Gastrocnemius medialis (tissue), 4 donors: Measurements from ENCODE around the gene ZNF735. TPM values are rescaled to one million over a fixed set of nuclear protein-coding genes. Genes with fewer than 3 reads are reported as not detected.

Experiments used
- ATAC-seq, 2 donors: fragments of 150-250 bp; one replicate each; pipeline ENCODE4 v1.9.1; 2016
- DNase-seq, 2 donors: peaks; one replicate each; pipeline ENCODE4 v3.0.0-alpha.2; 2019
- H3K27ac ChIP-seq, 4 donors: fragments of 200-600 bp; sonication (generic); 1 replicate in 1 of 4; 2 replicates in 3 of 4; pipeline ENCODE4 v1.5.1; 2016 to 2018; ENCODE audit warnings: mild to moderate bottlenecking in 2 of 4, moderate library complexity in 1 of 4
- H3K27me3 ChIP-seq, 3 donors: fragments of 200-600 bp; sonication (generic) in 2 of 3; 1 replicate in 1 of 3; 2 replicates in 2 of 3; pipeline versions ENCODE4 v1.5.1 to v1.6.0; 2016 to 2019; ENCODE audit warnings: mild to moderate bottlenecking in 1 of 3, moderate library complexity in 1 of 3
- H3K36me3 ChIP-seq, 2 donors: fragments of 200-600 bp; sonication (generic) in 1 of 2; one replicate each; pipeline ENCODE4 v1.5.1; 2017 to 2018
- H3K4me1 ChIP-seq, 2 donors: fragments of 200-600 bp; sonication (generic) in 1 of 2; one replicate each; pipeline ENCODE4 v1.5.1; 2016 to 2017; ENCODE audit warnings: mild to moderate bottlenecking in 2 of 2
- H3K4me3 ChIP-seq, 4 donors: fragments of 200-600 bp; sonication (generic) in 3 of 4; 1 replicate in 1 of 4; 2 replicates in 3 of 4; pipeline ENCODE4 v1.5.1; 2016 to 2019; ENCODE audit warnings: mild to moderate bottlenecking in 2 of 4
- H3K9me3 ChIP-seq, 3 donors: fragments of 200-600 bp; sonication (generic) in 2 of 3; 1 replicate in 1 of 3; 2 replicates in 2 of 3; pipeline ENCODE4 v1.5.1; 2016 to 2019
- POLR2A ChIP-seq, 2 donors: fragments of 450-650 bp; IDR thresholded peaks; one replicate each; pipeline ENCODE4 v1.6.1; 2017; ENCODE audit warnings: antibody characterized with exemption in 2 of 2, mild to moderate bottlenecking in 2 of 2, moderate library complexity in 2 of 2
- in situ Hi-C, 4 donors: fragments of 200-750 bp; cut with MboI; loops; one replicate each; pipeline versions ENCODE4 v1.15.0 to v1.8.0; 2017; ENCODE audit warnings: low sequenced_read_pairs in 4 of 4
- intact Hi-C: fragments of 100-400 bp; cut with DNase I; formaldehyde crosslinking; loops from one replicate; pipeline ENCODE4 v1.15.1; 2023; ENCODE audit warnings: low total_unique reads
- total RNA-seq, 4 donors: library from RNA; depleted of rRNA; stranded (reverse); fragments of >200 nt; gene quantifications; one replicate each; pipeline versions ENCODE4 v1.1.0 to v1.2.3, GENCODE V29; 2016
- TF ChIP-seq, protein P1 (sequence below), 5 experiments: fragments of 450-650 bp in 3 of 5; fragments of 200-600 bp in 2 of 5; sonication (generic) in 2 of 5; IDR thresholded peaks in 4 of 5; conservative IDR thresholded peaks in 1 of 5; 1 replicate in 4 of 5; 2 replicates in 1 of 5; pipeline ENCODE4 v1.5.1; 2016 to 2019; ENCODE audit warnings: antibody characterized with exemption in 5 of 5, mild to moderate bottlenecking in 3 of 5, moderate library complexity in 3 of 5

Gene ZNF735
- total RNA-seq, 4 donors from 2014 or later: not detected

- H3K4me3 ChIP-seq: no peak overlapping the region
Observed at GRCh38 chr7:64181586-64181985, 25.4 kb upstream of the ZNF735 start.

GRCh38 chr7:64182036-64182790 is 24.8 kb upstream of the ZNF735 start:
- no peak for TF ChIP-seq POLR2A (IDR thresholded peaks at IDR 0.05)
- TF ChIP-seq, protein P1, sequence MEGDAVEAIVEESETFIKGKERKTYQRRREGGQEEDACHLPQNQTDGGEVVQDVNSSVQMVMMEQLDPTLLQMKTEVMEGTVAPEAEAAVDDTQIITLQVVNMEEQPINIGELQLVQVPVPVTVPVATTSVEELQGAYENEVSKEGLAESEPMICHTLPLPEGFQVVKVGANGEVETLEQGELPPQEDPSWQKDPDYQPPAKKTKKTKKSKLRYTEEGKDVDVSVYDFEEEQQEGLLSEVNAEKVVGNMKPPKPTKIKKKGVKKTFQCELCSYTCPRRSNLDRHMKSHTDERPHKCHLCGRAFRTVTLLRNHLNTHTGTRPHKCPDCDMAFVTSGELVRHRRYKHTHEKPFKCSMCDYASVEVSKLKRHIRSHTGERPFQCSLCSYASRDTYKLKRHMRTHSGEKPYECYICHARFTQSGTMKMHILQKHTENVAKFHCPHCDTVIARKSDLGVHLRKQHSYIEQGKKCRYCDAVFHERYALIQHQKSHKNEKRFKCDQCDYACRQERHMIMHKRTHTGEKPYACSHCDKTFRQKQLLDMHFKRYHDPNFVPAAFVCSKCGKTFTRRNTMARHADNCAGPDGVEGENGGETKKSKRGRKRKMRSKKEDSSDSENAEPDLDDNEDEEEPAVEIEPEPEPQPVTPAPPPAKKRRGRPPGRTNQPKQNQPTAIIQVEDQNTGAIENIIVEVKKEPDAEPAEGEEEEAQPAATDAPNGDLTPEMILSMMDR (IDR thresholded peaks at IDR 0.05 in 4 of 5, conservative IDR thresholded peaks at IDR 0.05 in 1 of 5): no peak
- Histone ChIP-seq H3K4me1 (no peaks in the 10 kb centered on the region), H3K4me3 (no peak overlapping the region), H3K36me3 (no peaks in the 10 kb centered on the region), H3K27me3 (peaks cover 0 to 11% (median 5%) of the 10 kb centered on the region in 3 donors), H3K27ac (no peak overlapping the region), H3K9me3 (no peaks in the 10 kb centered on the region)
- intact Hi-C loops: loop anchor here (5.0 kb wide), 1 partner anchor 435 kb away; no protein-coding TSS in a partner anchor
- ATAC-seq (no peak), DNase-seq (no peak)
- in situ Hi-C loops: loop anchor here in 3 of 4 donors (10.0 to 25.0 kb wide), 2 partner anchors 430 to 443 kb away; no protein-coding TSS in a partner anchor

More at GRCh38 chr7:64181586-64181985, 25.4 kb upstream of the ZNF735 start:
- in situ Hi-C loops: loop anchor here in 3 of 4 donors (10.0 to 25.0 kb wide), 2 partner anchors 431 to 443 kb away; no protein-coding TSS in a partner anchor
- Histone ChIP-seq H3K4me1 (no peaks in the 10 kb centered on the region), H3K36me3 (no peaks in the 10 kb centered on the region), H3K27me3 (peaks cover 0 to 11% (median 5%) of the 10 kb centered on the region in 3 donors), H3K9me3 (no peaks in the 10 kb centered on the region), H3K27ac (no peak overlapping the region)
- no peak for DNase-seq
- intact Hi-C loops: loop anchor here (5.0 kb wide), 1 partner anchor 436 kb away; no protein-coding TSS in a partner anchor
- TF ChIP-seq, protein P1 (IDR thresholded peaks at IDR 0.05 in 4 of 5, conservative IDR thresholded peaks at IDR 0.05 in 1 of 5): no peak
- TF ChIP-seq POLR2A (IDR thresholded peaks at IDR 0.05): no peak
- ATAC-seq: no peak

GRCh38 chr7:64183126-64183742 is 23.8 kb upstream of the ZNF735 start:
- Histone ChIP-seq H3K4me1 (no peaks in the 10 kb centered on the region), H3K4me3 (no peak overlapping the region), H3K27me3 (peaks cover 0 to 11% (median 5%) of the 10 kb centered on the region in 3 donors), H3K27ac (no peak overlapping the region), H3K36me3 (no peaks in the 10 kb centered on the region), H3K9me3 (no peaks in the 10 kb centered on the region)
- ATAC-seq (no peak), DNase-seq (no peak)
- intact Hi-C loops: loop anchor here (5.0 kb wide), 1 partner anchor 434 kb away; no protein-coding TSS in a partner anchor
- in situ Hi-C loops: loop anchor here in 3 of 4 donors (10.0 to 25.0 kb wide), 2 partner anchors 429 to 442 kb away; no protein-coding TSS in a partner anchor
- TF ChIP-seq POLR2A (IDR thresholded peaks at IDR 0.05): no peak
- TF ChIP-seq, protein P1 (IDR thresholded peaks at IDR 0.05 in 4 of 5, conservative IDR thresholded peaks at IDR 0.05 in 1 of 5): peak; percentile 43 to 72 (median 62)

- no peak overlapping the region for H3K4me3 ChIP-seq
- H3K9me3 ChIP-seq: no peaks in the 10 kb centered on the region
- H3K27ac ChIP-seq: no peak overlapping the region
- TF ChIP-seq POLR2A (IDR thresholded peaks at IDR 0.05): no peak
- TF ChIP-seq, protein P1 (IDR thresholded peaks at IDR 0.05 in 4 of 5, conservative IDR thresholded peaks at IDR 0.05 in 1 of 5): no peak
- peaks cover 0 to 11% (median 5%) of the 10 kb centered on the region in 3 donors for H3K27me3 ChIP-seq
- in situ Hi-C loops: loop anchor here in 3 of 4 donors (10.0 to 25.0 kb wide), 2 partner anchors 428 to 441 kb away; no protein-coding TSS in a partner anchor
- ATAC-seq (no peak), DNase-seq (no peak)
- intact Hi-C loops: loop anchor here (5.0 kb wide), 1 partner anchor 433 kb away; no protein-coding TSS in a partner anchor
- no peaks in the 10 kb centered on the region for H3K4me1 ChIP-seq
- H3K36me3 ChIP-seq: no peaks in the 10 kb centered on the region
Observed at GRCh38 chr7:64183827-64184372, 23.1 kb upstream of the ZNF735 start.
